K562 (cell line): ENCODE measurements around the gene LAPTM5. TPM values are rescaled to one million over a fixed set of nuclear protein-coding genes. Genes with fewer than 3 reads are reported as not detected.

ENCODE experiments used
- ATAC-seq: fragments of 200-7000 bp; cut with Tn5 transposase; 3 replicates; pipeline ENCODE4 v1.9.1; 2020; ENCODE audit warnings: moderate library complexity
- BruUV-seq: library from RNA; stranded (reverse); fragments of 400-500 nt; replicated peaks from 2 replicates; lab custom pipeline; 2021; lab: Mats Ljungman, UMichigan
- CTCF ChIA-PET: fragments of 300-600 bp; formaldehyde crosslinking; extraction: SDS; loops from one replicate; lab custom pipeline; 2021; ENCODE audit warnings: low intra/inter-chr PET ratio; lab: Yijun Ruan, JAX
- POLR2A ChIA-PET: fragments of 300-600, 350-650 bp; sonication (Branson Sonifier 250); formaldehyde crosslinking; extraction: SDS; loops from one replicate; lab custom pipeline; 2021; ENCODE audit warnings: antibody characterized with exemption, inconsistent platforms; lab: Yijun Ruan, JAX
- DNase-seq, 4 experiments: peaks; one replicate each; pipeline versions ENCODE4 v3.0.0 to v3.0.0-alpha.2; 2011 to 2018; ENCODE audit warnings: low spot score in 3 of 4, mixed read lengths in 3 of 4; ENCODE audit errors: extremely low read depth in 1 of 4
- FAIRE-seq: peaks from 2 replicates; lab custom pipeline; 2011; peaks lifted over from hg19 to GRCh38; lab: Jason Lieb, UNC
- H2AFZ ChIP-seq: 2 replicates; pipeline ENCODE4 v1.6.0; 2011; ENCODE audit warnings: low read depth, low read length, control low read depth, inconsistent platforms
- H3K27ac ChIP-seq: fragments of 200-600 bp; 3 replicates; pipeline ENCODE4 v1.8.0; 2011; ENCODE audit warnings: low read depth, mild to moderate bottlenecking, control low read depth, inconsistent platforms, low read length, moderate library complexity, mixed read lengths; ENCODE audit errors: extremely low read depth
- H3K27me3 ChIP-seq, 2 experiments: fragments of 300-600 bp in 1 of 2; 2 replicates in 1 of 2; 3 replicates in 1 of 2; pipeline versions ENCODE4 v1.6.0 to v1.8.0; 2011; ENCODE audit warnings: inconsistent platforms in 2 of 2, low read length in 2 of 2, mild to moderate bottlenecking in 1 of 2, mixed read lengths in 1 of 2, moderate library complexity in 1 of 2; ENCODE audit not compliant: control insufficient read depth in 2 of 2, insufficient read depth in 2 of 2
- H3K36me3 ChIP-seq: fragments of 300-600 bp; 3 replicates; pipeline ENCODE4 v1.8.0; 2011; ENCODE audit warnings: mild to moderate bottlenecking, low read length, inconsistent platforms; ENCODE audit not compliant: control insufficient read depth, insufficient read depth
- H3K4me1 ChIP-seq, 2 experiments: fragments of 200-600 bp in 1 of 2; replicated peaks in 1 of 2; 2 replicates in 1 of 2; 3 replicates in 1 of 2; pipeline versions ENCODE4 v1.5.1 to v1.8.0; 2011; ENCODE audit warnings: inconsistent platforms in 2 of 2, low read length in 2 of 2, mild to moderate bottlenecking in 1 of 2, mixed read lengths in 1 of 2, moderate library complexity in 1 of 2; ENCODE audit not compliant: control insufficient read depth in 2 of 2, insufficient read depth in 2 of 2
- H3K4me2 ChIP-seq: 2 replicates; pipeline ENCODE4 v1.6.1; 2011; ENCODE audit warnings: low read length, control low read depth, inconsistent platforms, mixed read lengths; ENCODE audit not compliant: insufficient read depth
- H3K4me3 ChIP-seq: fragments of 200-600 bp; sonication (generic), shearing (Covaris generic); 2 replicates; pipeline ENCODE4 v1.5.1; 2016; ENCODE audit warnings: control low read depth, inconsistent platforms
- H3K79me2 ChIP-seq: fragments of 200-600 bp; 3 replicates; pipeline ENCODE4 v1.8.0; 2011; ENCODE audit warnings: low read length, inconsistent platforms; ENCODE audit not compliant: control insufficient read depth, insufficient read depth
- H3K9ac ChIP-seq, 2 experiments: 2 replicates each; pipeline versions ENCODE4 v1.6.0 to v1.6.1; 2011; ENCODE audit warnings: low read depth in 2 of 2, low read length in 2 of 2, control low read depth in 1 of 2, inconsistent platforms in 1 of 2, mild to moderate bottlenecking in 1 of 2, mixed read lengths in 1 of 2; ENCODE audit not compliant: insufficient read depth in 1 of 2
- H3K9me1 ChIP-seq: one replicate; pipeline ENCODE4 v1.6.0; 2011; ENCODE audit warnings: inconsistent platforms, mild to moderate bottlenecking, low read length, moderate library complexity; ENCODE audit not compliant: control insufficient read depth, insufficient read depth
- H3K9me3 ChIP-seq: replicated peaks from 2 replicates; pipeline ENCODE4 v1.5.1; 2011; ENCODE audit warnings: low read depth, low read length, inconsistent platforms; ENCODE audit not compliant: control insufficient read depth, insufficient read depth
- H4K20me1 ChIP-seq: replicated peaks from 2 replicates; pipeline ENCODE4 v1.6.1; 2011; ENCODE audit warnings: low read length, inconsistent platforms, mixed read lengths; ENCODE audit not compliant: control insufficient read depth, insufficient read depth
- ATF4 ChIP-seq: fragments of 450-650 bp; formaldehyde crosslinking; IDR thresholded peaks from 2 replicates; pipeline ENCODE4 v1.4.0; 2022; ENCODE audit warnings: mild to moderate bottlenecking, moderate library complexity
- CBX2 ChIP-seq: fragments of 200-600 bp; sonication (generic); IDR thresholded peaks from one replicate; pipeline ENCODE4 v1.6.1; 2012; ENCODE audit warnings: mild to moderate bottlenecking, low read length, inconsistent platforms; ENCODE audit not compliant: insufficient read depth, poor library complexity, severe bottlenecking
- CUX1 ChIP-seq: fragments of 200-800 bp; sonication (Bioruptor generic); IDR thresholded peaks from 2 replicates; pipeline ENCODE4 v1.6.1; 2016; ENCODE audit warnings: missing genetic modification characterization, missing compliant biosample characterization
- GTF2E2 ChIP-seq: fragments of 200-800 bp; sonication (Bioruptor generic); IDR thresholded peaks from 2 replicates; pipeline ENCODE4 v1.6.1; 2016; ENCODE audit warnings: missing genetic modification characterization, missing compliant biosample characterization
- HIVEP1 ChIP-seq: fragments of 250-450 bp; sonication (Bioruptor Pico); IDR thresholded peaks from 2 replicates; pipeline ENCODE4 v1.4.0; 2020; ENCODE audit warnings: mild to moderate bottlenecking
- KLF16 ChIP-seq: IDR thresholded peaks from 2 replicates; pipeline ENCODE4 v1.6.1; 2016; ENCODE audit warnings: antibody characterized with exemption
- NR2C2 ChIP-seq, 2 experiments: fragments of 200-800 bp in 1 of 2; sonication (Bioruptor generic) in 1 of 2; sonication (generic) in 1 of 2; formaldehyde crosslinking in 1 of 2; IDR thresholded peaks; 2 replicates each; pipeline versions ENCODE4 v1.6.1 to v1.8.0; 2016 to 2022; ENCODE audit warnings: mild to moderate bottlenecking in 1 of 2, missing compliant biosample characterization in 1 of 2, missing genetic modification characterization in 1 of 2, missing genetic modification reagents in 1 of 2
- TCFL5 ChIP-seq: fragments of 250-450 bp; sonication (Bioruptor Pico); conservative IDR thresholded peaks from 2 replicates; pipeline ENCODE4 v1.6.1; 2021; ENCODE audit warnings: mild to moderate bottlenecking, moderate library complexity, matching md5 sums
- TOE1 ChIP-seq, 2 experiments: fragments of 450-650 bp in 1 of 2; sonication (generic) in 1 of 2; formaldehyde crosslinking in 1 of 2; IDR thresholded peaks; 2 replicates each; pipeline versions ENCODE4 v1.7.1 to v1.8.0; 2016 to 2022; ENCODE audit warnings: borderline replicate concordance in 2 of 2, mild to moderate bottlenecking in 2 of 2, antibody characterized with exemption in 1 of 2, inconsistent platforms in 1 of 2, low read depth in 1 of 2, missing genetic modification reagents in 1 of 2, moderate library complexity in 1 of 2
- ZNF24 ChIP-seq: fragments of 450-650 bp; IDR thresholded peaks from 2 replicates; pipeline ENCODE4 v1.6.1; 2016
- ZNF76 ChIP-seq: fragments of 250-450 bp; sonication (Bioruptor Pico); IDR thresholded peaks from 2 replicates; pipeline ENCODE4 v1.4.0; 2020; ENCODE audit warnings: mild to moderate bottlenecking, moderate library complexity, borderline replicate concordance
- WGBS: fragments of 100-300 bp; shearing (Covaris generic); methylation state at CpG from one replicate; pipeline ENCODE4 v1.1.6; 2016; ENCODE audit warnings: low coverage, mixed read lengths; ENCODE audit not compliant: insufficient coverage; ENCODE audit errors: missing lambda C conversion rate; 5-methylcytosine and 5-hydroxymethylcytosine counted together
- in situ Hi-C: fragments of 300-500 bp; cut with MboI; formaldehyde crosslinking; loops from 4 replicates; pipeline ENCODE4 v1.15.0; 2018; ENCODE audit warnings: inconsistent platforms, mixed read lengths
- intact Hi-C: fragments of 100-400 bp; cut with micrococcal nuclease; formaldehyde crosslinking; loops from 2 replicates; pipeline ENCODE4 v1.14.2; 2022
- polyA plus RNA-seq, 8 experiments: library from polyadenylated mRNA; depleted of rRNA in 4 of 8; stranded (reverse) in 5 of 8; unstranded in 3 of 8; fragments of >200 nt; fragmentation: Nextera tagmentation in 2 of 8; fragmentation: Illumina TruSeq in 1 of 8; extraction: Ambion mirVana in 2 of 8; extraction: Trizol in 1 of 8; gene quantifications; 2 replicates each; pipeline versions ENCODE4 v1.2.1 to v1.2.3, GENCODE V29; 2011 to 2014; ENCODE audit warnings: inconsistent platforms in 1 of 8, missing spikeins in 1 of 8
- total RNA-seq, 7 experiments: library from RNA; depleted of rRNA in 6 of 7; stranded (reverse); fragments of >200 nt in 6 of 7; fragmentation: Illumina TruSeq in 2 of 7; extraction: Trizol in 2 of 7; gene quantifications; 2 replicates each; pipeline versions ENCODE4 v1.2.1 to v1.2.3, GENCODE V29; 2011 to 2021; ENCODE audit warnings: low replicate concordance in 1 of 7

Gene LAPTM5
- total and polyA plus RNA-seq, 9 of the 15 experiments (the other 6 are each of a cell fraction or from before 2014, with no cell fraction given), result 2.4 to 47.3 (median 20.3) TPM

- Histone ChIP-seq H4K20me1 (no peaks in the 10 kb centered on the region), H3K27ac (no peak overlapping the region), H3K36me3 (no peaks in the 10 kb centered on the region; the same call in 2 of the 3 replicates), H3K4me3 (no peak overlapping the region), H3K9me1 (no peaks in the 10 kb centered on the region), H3K4me2 (no peak overlapping the region), H2AFZ (no peak overlapping the region), H3K27me3 (no peaks in the 10 kb centered on the region), H3K9ac (no peak overlapping the region), H3K79me2 (no peaks in the 10 kb centered on the region; the same call in 2 of the 3 replicates), H3K9me3 (peaks cover 9% of the 10 kb centered on the region), H3K4me1 (peaks cover 49 to 54% of the 10 kb centered on the region in 2 experiments)
- ChIA-PET CTCF (no interaction called here), POLR2A (interaction anchor here (0.6 to 1.6 kb wide), 5 partner anchors 8 to 1686 kb away, joined by 3 to 4 read pairs (median 3); no protein-coding TSS in a partner anchor)
- in situ Hi-C loops, result no loop called here
- DNase-seq (no peak), ATAC-seq (no peak), FAIRE-seq (no peak)
- TF ChIP-seq ZNF76 (CRISPR knock-in tag), result no peak
- TF ChIP-seq HIVEP1 (CRISPR knock-in tag), result 0 out of 2 replicates have a peak, but pooled peaks have one; percentile 27
- peak; percentile 97 for TF ChIP-seq ZNF24
- no peak for TF ChIP-seq TCFL5 (CRISPR knock-in tag)
- TF ChIP-seq ATF4, result no peak
- no peak for TF ChIP-seq CUX1 (CRISPR knock-in tag)
- no peak for TF ChIP-seq CBX2
- no peak for TF ChIP-seq KLF16
- TF ChIP-seq TOE1 (IDR thresholded peaks at IDR 0.05; ENCODE audit: borderline replicate concordance), result no peak
- 0 out of 2 replicates have a peak, but pooled peaks have one; percentile 29 for TF ChIP-seq TOE1 (CRISPR knock-in tag; IDR thresholded peaks at IDR 0.05; ENCODE audit: borderline replicate concordance, low read depth)
- 0 out of 2 replicates have a peak, but pooled peaks have one; percentile 2 for TF ChIP-seq GTF2E2 (tag)
- TF ChIP-seq NR2C2 (CRISPR knock-in tag; IDR thresholded peaks at IDR 0.05), result no peak
- TF ChIP-seq NR2C2 (tag; IDR thresholded peaks at IDR 0.05), result no peak
- BruUV-seq, result no TSS peak
- WGBS, result 53% methylated on average over 3 of the region's 3 CpGs
- intact Hi-C loops, result no loop called here
These were observed 14.5 kb downstream of the LAPTM5 start for GRCh38 chr1:30742963-30743559.
